Activated CD8-positive, alpha-beta memory T cell treated with anti-CD3 and anti-CD28 coated beads, Interleukin-2, amount 50 U/mL, for 1 hour (primary cell): Measurements from ENCODE around the gene CAMKMT.

Experiments used
- DNase-seq: peaks from one replicate; pipeline ENCODE4 v3.0.0-alpha.2; 2020; ENCODE audit errors: extremely low read depth

The CAMKMT gene

GRCh38 chr2:44596537-44597320 lies 235.0 kb downstream of the CAMKMT start:
- DNase-seq = no peak

GRCh38 chr2:44598330-44599119 lies 236.8 kb downstream of the CAMKMT start:
- DNase-seq = no peak

DNA sequence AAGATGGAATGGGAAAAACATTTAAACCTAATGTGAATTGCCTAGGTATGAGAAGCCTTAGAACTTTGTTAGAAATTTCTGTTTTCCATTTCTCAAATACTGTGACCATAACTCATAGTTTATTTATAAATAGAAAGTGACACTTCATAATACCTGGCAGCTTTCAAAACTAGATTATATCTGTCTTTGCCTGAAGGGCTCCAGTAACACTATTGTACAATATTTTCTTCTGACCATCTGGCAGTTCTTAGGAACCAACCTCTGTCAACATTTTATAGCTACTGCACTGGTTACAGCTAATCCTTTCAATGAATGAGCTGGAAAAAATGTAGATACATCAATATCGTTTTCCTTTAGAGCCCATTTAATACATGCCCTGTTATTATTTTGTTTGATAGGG lies 237.4 kb downstream of the CAMKMT start:
- DNase-seq = no peak

- no peak for DNase-seq
These were observed 240.7 kb downstream of the CAMKMT start for GRCh38 chr2:44602446-44602845.

GRCh38 chr2:44605511-44605910 lies 243.8 kb downstream of the CAMKMT start:
- DNase-seq = no peak

DNA sequence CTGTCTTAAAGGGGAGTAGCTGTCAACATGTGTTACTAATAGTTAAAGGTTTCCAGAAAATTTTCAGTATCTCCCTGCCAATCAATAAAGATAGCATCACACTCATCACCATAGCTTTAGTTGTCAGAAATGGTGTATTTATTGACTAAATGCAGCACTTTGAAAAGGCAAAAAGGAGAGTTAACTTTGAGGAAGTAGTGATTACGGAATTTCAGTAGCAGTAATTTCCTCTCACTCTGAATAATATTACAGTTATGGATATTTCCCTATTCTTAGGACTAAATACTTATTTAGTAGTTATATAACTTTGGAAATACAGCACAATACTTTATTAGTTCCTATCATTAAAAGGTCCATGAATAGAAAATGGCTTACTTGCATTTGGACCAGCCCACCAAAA lies 250.5 kb downstream of the CAMKMT start:
- DNase-seq = no peak

GRCh38 chr2:44614940-44615339 lies 253.2 kb downstream of the CAMKMT start:
- DNase-seq = no peak

- DNase-seq = no peak
These were observed 254.3 kb downstream of the CAMKMT start for GRCh38 chr2:44615950-44616518.

- no peak for DNase-seq
These were observed 255.0 kb downstream of the CAMKMT start for GRCh38 chr2:44616667-44617155.

DNA sequence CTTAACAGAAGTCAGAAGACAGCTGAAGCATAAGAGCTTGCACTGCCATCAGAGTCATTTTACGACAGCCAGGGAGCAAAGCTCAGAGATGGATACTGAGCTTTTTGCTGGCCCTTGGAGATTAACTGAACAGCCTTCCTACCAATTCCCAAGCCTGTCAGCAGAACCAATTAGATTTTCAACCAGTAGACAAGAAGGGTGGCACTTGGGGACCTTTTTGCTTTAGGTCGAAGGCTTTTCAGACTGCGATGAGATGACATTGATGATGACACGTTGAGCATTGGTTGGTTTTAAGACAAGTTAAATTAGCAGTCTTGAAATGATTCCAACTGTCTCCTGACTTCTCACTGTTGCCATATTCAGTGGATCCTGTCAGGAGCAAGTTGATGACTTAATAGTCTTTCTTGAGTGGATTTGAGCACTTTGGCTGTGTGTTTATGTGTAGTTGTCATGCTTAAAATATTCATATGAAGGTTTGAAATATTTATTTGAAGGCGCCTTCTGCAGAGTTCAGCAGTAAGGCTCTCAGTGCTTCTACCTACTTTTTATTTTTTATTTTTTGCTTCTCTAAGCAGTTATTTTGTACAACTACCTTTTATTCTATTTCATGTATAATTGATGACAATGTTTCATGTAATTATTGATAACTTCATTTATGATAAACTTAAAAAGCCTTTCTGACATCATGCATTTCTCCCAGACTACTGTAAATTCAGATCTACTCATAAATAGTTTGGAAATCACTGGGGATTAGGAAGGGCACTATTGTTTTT lies 256.7 kb downstream of the CAMKMT start:
- no peak for DNase-seq

GRCh38 chr2:44620189-44620990 lies 258.6 kb downstream of the CAMKMT start:
- DNase-seq = no peak

DNA sequence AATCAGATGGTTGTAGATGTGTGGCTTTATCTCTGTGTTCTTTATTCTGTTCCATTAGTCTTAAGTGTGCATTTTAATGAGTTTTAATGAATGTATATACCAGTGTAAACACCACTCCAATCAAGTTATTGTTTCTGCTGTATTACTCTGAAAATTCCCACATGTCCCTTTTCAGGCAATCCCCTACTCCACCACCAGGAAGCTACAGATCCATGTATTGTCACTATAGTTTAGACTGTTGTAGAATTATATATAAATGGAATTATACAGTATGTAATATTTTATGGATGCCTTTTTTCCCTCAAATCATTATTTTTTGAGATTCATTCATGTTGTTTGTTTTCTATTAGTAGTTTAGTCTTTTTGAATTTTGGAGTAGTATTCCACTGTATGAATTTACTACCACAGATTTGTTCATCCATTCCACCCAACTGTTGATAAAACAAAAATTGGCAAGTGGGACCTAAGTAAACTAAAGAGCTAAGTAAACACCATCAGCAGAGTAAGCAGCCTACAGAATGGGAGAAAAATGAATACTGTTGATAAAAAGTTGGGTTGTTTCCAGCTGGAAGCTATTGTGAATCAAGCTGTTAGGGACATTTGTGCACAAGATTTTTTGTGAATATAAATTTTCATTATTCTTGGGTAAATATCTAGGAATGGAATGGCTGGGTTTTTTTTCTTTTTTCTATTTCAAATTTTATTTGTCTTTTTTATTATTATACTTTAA lies 262.0 kb downstream of the CAMKMT start:
- no peak for DNase-seq

DNA sequence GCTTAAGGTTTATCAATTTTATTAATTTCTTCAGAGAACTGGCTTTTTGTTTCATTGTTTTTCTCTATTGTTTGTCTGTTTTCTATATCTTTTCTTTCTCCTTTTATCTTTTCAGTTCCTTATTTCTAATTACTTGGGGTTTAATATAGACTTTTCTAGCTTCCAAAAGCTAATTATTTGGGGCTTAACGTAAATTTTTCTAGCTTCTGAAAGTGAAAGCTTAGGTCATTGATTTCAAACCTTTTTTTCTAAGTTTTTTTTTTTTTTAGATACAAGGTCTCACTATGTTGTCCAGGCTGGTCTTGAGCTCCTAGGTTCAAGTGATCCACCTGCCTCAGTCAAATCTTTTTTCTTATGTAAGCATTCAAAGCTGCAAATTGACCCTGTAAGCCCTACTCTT lies 266.6 kb downstream of the CAMKMT start:
- DNase-seq = no peak

GRCh38 chr2:44632931-44633689 lies 271.4 kb downstream of the CAMKMT start:
- no peak for DNase-seq

DNA sequence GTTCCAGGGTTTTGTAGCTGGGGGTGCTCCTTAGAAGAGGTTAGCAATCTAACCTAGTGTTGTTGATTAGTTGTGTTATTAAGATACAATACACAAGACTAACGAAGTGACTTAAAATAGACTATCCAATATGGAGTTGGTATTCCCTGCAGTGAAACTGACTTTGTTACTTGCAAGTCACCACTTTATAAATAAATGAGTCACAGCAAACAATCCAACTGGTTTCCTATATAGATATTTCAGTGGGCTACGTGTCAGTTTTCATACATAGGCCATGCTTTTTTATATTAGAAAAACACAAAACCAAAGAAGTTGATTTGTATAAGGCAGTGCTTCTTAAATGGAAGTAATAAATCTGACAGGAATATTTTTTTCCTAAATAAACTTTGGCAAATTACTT lies 274.0 kb downstream of the CAMKMT start:
- no peak for DNase-seq

- DNase-seq = no peak
These were observed 276.9 kb downstream of the CAMKMT start for GRCh38 chr2:44638649-44639048.

- DNase-seq = no peak
These were observed 277.7 kb downstream of the CAMKMT start for GRCh38 chr2:44639399-44639798.

DNA sequence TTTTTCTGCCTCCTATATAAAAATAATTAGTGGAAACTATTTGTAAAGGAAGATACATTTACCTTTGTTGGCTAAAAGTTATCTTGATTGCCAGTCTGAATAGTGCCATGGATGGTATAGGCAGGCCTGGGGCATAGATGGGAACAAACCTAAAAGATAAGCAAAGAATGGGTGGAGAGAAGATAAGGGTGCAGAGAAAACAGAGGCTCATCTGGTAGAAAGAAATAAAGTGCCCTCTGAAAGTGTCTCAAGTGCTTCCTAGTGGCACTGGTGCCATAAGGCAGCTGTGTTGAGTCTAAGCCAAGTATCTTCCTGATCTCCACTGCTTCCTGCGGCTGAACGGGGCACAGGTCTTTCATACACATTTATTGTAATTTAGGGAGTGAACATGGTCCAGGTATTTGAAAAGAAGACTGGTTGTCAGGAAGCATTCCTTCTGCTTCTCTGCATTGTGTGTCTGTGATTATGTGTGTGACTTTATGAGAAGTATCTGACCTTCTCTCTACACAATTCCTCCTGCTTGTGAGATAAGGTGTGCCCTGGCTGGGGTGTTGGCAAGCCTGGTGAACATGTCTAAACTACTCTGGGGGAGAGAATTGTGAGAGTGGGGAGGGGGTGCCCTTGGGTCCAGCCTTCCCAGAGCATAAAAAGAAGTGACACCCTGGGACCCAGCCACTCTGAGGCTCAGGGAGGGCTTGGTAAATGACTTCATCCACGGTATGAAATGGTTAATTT lies 280.5 kb downstream of the CAMKMT start:
- DNase-seq = no peak

GRCh38 chr2:44645937-44646336 lies 284.2 kb downstream of the CAMKMT start:
- DNase-seq = no peak
